ENCODE results near the gene DZIP1. TPM values are rescaled to one million over a fixed set of nuclear protein-coding genes. Genes with fewer than 3 reads are reported as not detected.

The DZIP1 gene
- total RNA-seq, 4 donors from 2014 or later, result 2.5 to 61.9 (median 5.2) TPM

GRCh38 chr13:95607366-95607765 is 37.1 kb downstream of the DZIP1 start:
- Histone ChIP-seq H3K4me1 (no peaks in the 10 kb centered on the region), H3K27ac (no peak overlapping the region), H3K27me3 (no peaks in the 10 kb centered on the region), H3K36me3 (no peaks in the 10 kb centered on the region), H3K9me3 (no peaks in the 10 kb centered on the region), H3K4me3 (no peak overlapping the region)
- no peak for TF ChIP-seq POLR2A (IDR thresholded peaks at IDR 0.05)
- no peak for DNase-seq

- TF ChIP-seq POLR2A (IDR thresholded peaks at IDR 0.05) (no peak), CTCF (IDR thresholded peaks at IDR 0.05) (no peak)
- H3K4me1 ChIP-seq, result no peaks in the 10 kb centered on the region
- H3K27ac ChIP-seq, result no peak overlapping the region
- H3K9me3 ChIP-seq, result no peaks in the 10 kb centered on the region
- no peak for DNase-seq
- no peaks in the 10 kb centered on the region for H3K27me3 ChIP-seq
- no peak overlapping the region for H3K4me3 ChIP-seq
- H3K36me3 ChIP-seq, result no peaks in the 10 kb centered on the region
Measured at GRCh38 chr13:95605448-95606125, 38.9 kb downstream of the DZIP1 start.

GRCh38 chr13:95604556-95604915 is 40.0 kb downstream of the DZIP1 start:
- Histone ChIP-seq H3K27me3 (no peaks in the 10 kb centered on the region), H3K9me3 (no peaks in the 10 kb centered on the region), H3K4me1 (no peaks in the 10 kb centered on the region), H3K4me3 (no peak overlapping the region), H3K36me3 (no peaks in the 10 kb centered on the region), H3K27ac (no peak overlapping the region)
- no peak for DNase-seq
- TF ChIP-seq CTCF (IDR thresholded peaks at IDR 0.05) (no peak), POLR2A (IDR thresholded peaks at IDR 0.05) (no peak)

- DNase-seq, result peak in 1 of 3 donors; percentile 53
- no peaks in the 10 kb centered on the region for H3K27me3 ChIP-seq
- no peaks in the 10 kb centered on the region for H3K4me1 ChIP-seq
- TF ChIP-seq CTCF (IDR thresholded peaks at IDR 0.05) (no peak), POLR2A (IDR thresholded peaks at IDR 0.05) (no peak)
- no peak overlapping the region for H3K4me3 ChIP-seq
- H3K27ac ChIP-seq, result no peak overlapping the region
- no peaks in the 10 kb centered on the region for H3K36me3 ChIP-seq
- no peaks in the 10 kb centered on the region for H3K9me3 ChIP-seq
Measured at GRCh38 chr13:95603887-95604555, 40.5 kb downstream of the DZIP1 start.

GRCh38 chr13:95601906-95602305 is 42.6 kb downstream of the DZIP1 start:
- H3K36me3 ChIP-seq, result no peaks in the 10 kb centered on the region
- no peak for TF ChIP-seq CTCF (IDR thresholded peaks at IDR 0.05)
- TF ChIP-seq POLR2A (IDR thresholded peaks at IDR 0.05), result no peak
- H3K4me3 ChIP-seq, result no peak overlapping the region
- no peaks in the 10 kb centered on the region for H3K27me3 ChIP-seq
- no peaks in the 10 kb centered on the region for H3K4me1 ChIP-seq
- no peak for DNase-seq
- no peak overlapping the region for H3K27ac ChIP-seq
- H3K9me3 ChIP-seq, result no peaks in the 10 kb centered on the region

GRCh38 chr13:95601216-95601615 is 43.3 kb downstream of the DZIP1 start:
- no peaks in the 10 kb centered on the region for H3K9me3 ChIP-seq
- H3K27ac ChIP-seq, result no peak overlapping the region
- H3K4me1 ChIP-seq, result no peaks in the 10 kb centered on the region
- H3K4me3 ChIP-seq, result no peak overlapping the region
- H3K27me3 ChIP-seq, result no peaks in the 10 kb centered on the region
- no peak for TF ChIP-seq POLR2A (IDR thresholded peaks at IDR 0.05)
- TF ChIP-seq CTCF (IDR thresholded peaks at IDR 0.05), result no peak
- H3K36me3 ChIP-seq, result no peaks in the 10 kb centered on the region
- no peak for DNase-seq
